Hepatocyte (in vitro differentiated cells): Measurements from ENCODE around the gene UNKL.

Source experiments
- EZH2 ChIP-seq: fragments of 200-600 bp; sonication (generic); IDR thresholded peaks from 2 replicates; pipeline ENCODE4 v1.6.1; 2016; ENCODE audit warnings: antibody characterized with exemption, mild to moderate bottlenecking, borderline replicate concordance
- EZH2phosphoT487 ChIP-seq: fragments of 200-600 bp; sonication (generic); IDR thresholded peaks from one replicate; pipeline ENCODE4 v1.6.1; 2018; ENCODE audit warnings: antibody characterized with exemption, mild to moderate bottlenecking, low read depth, moderate library complexity; ENCODE audit not compliant: unreplicated experiment, severe bottlenecking
- TF ChIP-seq, protein P1 (sequence below): fragments of 200-600 bp; sonication (generic); IDR thresholded peaks from 2 replicates; pipeline ENCODE4 v1.5.1; 2016; ENCODE audit warnings: antibody characterized with exemption, mild to moderate bottlenecking; ENCODE audit not compliant: poor library complexity

DNA sequence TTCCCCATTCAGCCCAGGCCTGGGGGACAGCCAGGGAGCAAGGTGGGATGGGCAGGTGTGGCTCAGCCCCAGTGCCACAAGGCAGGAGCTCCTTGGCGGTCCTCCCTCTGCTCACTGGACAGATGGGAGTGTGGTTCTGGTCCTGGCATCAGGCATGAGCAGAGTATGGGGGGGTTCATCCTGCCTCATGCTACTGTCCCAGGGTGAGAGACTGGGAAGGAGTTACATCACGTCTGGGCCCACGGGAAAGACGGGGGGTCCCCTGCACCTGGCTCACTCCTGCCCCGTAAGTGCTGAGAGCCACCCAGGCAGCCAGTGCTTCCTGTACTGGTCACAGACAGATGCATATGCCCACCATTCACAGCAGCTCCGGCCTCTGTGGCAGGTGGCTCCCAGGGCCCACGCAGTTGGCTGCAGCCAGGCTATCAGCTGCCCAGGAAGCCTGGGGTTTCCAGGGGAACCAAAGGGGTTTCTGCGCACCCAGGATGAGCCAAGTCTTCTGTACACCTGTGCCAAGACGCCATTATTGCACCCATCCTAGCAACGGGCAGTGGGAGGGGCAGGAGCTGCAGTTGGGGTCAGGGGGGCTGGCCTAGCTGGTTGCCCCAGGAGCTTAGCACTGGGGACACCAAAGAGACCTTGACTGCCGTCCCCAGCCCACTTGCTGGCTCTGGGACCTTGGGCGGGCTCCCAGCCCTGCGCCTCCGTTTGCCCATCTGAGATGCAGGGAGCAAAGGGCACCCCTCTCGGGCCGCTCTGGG is 79.1 kb downstream of the UNKL start:
- TF ChIP-seq, protein P1, sequence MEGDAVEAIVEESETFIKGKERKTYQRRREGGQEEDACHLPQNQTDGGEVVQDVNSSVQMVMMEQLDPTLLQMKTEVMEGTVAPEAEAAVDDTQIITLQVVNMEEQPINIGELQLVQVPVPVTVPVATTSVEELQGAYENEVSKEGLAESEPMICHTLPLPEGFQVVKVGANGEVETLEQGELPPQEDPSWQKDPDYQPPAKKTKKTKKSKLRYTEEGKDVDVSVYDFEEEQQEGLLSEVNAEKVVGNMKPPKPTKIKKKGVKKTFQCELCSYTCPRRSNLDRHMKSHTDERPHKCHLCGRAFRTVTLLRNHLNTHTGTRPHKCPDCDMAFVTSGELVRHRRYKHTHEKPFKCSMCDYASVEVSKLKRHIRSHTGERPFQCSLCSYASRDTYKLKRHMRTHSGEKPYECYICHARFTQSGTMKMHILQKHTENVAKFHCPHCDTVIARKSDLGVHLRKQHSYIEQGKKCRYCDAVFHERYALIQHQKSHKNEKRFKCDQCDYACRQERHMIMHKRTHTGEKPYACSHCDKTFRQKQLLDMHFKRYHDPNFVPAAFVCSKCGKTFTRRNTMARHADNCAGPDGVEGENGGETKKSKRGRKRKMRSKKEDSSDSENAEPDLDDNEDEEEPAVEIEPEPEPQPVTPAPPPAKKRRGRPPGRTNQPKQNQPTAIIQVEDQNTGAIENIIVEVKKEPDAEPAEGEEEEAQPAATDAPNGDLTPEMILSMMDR, result no peak
- TF ChIP-seq EZH2phosphoT487 (no peak), EZH2 (no peak)
